Measurements from ENCODE around the gene NEMP1.

- TF ChIP-seq SP1 (IDR thresholded peaks at IDR 0.05) (no peak), JUND (IDR thresholded peaks at IDR 0.05) (no peak), TAF1 (conservative IDR thresholded peaks at IDR 0.05) (no peak), RXRA (IDR thresholded peaks at IDR 0.05) (no peak), YY1 (IDR thresholded peaks at IDR 0.05) (no peak), FOXA2 (IDR thresholded peaks at IDR 0.05) (no peak)
- TF ChIP-seq, protein P1, sequence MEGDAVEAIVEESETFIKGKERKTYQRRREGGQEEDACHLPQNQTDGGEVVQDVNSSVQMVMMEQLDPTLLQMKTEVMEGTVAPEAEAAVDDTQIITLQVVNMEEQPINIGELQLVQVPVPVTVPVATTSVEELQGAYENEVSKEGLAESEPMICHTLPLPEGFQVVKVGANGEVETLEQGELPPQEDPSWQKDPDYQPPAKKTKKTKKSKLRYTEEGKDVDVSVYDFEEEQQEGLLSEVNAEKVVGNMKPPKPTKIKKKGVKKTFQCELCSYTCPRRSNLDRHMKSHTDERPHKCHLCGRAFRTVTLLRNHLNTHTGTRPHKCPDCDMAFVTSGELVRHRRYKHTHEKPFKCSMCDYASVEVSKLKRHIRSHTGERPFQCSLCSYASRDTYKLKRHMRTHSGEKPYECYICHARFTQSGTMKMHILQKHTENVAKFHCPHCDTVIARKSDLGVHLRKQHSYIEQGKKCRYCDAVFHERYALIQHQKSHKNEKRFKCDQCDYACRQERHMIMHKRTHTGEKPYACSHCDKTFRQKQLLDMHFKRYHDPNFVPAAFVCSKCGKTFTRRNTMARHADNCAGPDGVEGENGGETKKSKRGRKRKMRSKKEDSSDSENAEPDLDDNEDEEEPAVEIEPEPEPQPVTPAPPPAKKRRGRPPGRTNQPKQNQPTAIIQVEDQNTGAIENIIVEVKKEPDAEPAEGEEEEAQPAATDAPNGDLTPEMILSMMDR (IDR thresholded peaks at IDR 0.05; ENCODE audit: low read depth, low read length, missing input control) = no peak
- TF ChIP-seq, protein P2, sequence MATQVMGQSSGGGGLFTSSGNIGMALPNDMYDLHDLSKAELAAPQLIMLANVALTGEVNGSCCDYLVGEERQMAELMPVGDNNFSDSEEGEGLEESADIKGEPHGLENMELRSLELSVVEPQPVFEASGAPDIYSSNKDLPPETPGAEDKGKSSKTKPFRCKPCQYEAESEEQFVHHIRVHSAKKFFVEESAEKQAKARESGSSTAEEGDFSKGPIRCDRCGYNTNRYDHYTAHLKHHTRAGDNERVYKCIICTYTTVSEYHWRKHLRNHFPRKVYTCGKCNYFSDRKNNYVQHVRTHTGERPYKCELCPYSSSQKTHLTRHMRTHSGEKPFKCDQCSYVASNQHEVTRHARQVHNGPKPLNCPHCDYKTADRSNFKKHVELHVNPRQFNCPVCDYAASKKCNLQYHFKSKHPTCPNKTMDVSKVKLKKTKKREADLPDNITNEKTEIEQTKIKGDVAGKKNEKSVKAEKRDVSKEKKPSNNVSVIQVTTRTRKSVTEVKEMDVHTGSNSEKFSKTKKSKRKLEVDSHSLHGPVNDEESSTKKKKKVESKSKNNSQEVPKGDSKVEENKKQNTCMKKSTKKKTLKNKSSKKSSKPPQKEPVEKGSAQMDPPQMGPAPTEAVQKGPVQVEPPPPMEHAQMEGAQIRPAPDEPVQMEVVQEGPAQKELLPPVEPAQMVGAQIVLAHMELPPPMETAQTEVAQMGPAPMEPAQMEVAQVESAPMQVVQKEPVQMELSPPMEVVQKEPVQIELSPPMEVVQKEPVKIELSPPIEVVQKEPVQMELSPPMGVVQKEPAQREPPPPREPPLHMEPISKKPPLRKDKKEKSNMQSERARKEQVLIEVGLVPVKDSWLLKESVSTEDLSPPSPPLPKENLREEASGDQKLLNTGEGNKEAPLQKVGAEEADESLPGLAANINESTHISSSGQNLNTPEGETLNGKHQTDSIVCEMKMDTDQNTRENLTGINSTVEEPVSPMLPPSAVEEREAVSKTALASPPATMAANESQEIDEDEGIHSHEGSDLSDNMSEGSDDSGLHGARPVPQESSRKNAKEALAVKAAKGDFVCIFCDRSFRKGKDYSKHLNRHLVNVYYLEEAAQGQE (IDR thresholded peaks at IDR 0.05) = no peak
Measured at GRCh38 chr12:57048423-57049118, 30.0 kb downstream of the NEMP1 start.

Data from liver (tissue), 3 donors.